Kidney epithelial cell (primary cell): ENCODE data around the gene DYNLRB1. TPM values are rescaled to one million over a fixed set of nuclear protein-coding genes. Genes with fewer than 3 reads are reported as not detected.

Experiments
- DNase-seq: peaks from one replicate; pipeline ENCODE4 v3.0.0-alpha.2; 2010; ENCODE audit warnings: low read depth
- H3K27me3 ChIP-seq: 2 replicates; pipeline ENCODE4 v1.6.0; 2011; ENCODE audit warnings: low read length; ENCODE audit not compliant: control insufficient read depth, insufficient read depth
- H3K36me3 ChIP-seq: 2 replicates; pipeline ENCODE4 v1.5.1; 2011; ENCODE audit warnings: low read length; ENCODE audit not compliant: control insufficient read depth, insufficient read depth
- H3K4me3 ChIP-seq: 2 replicates; pipeline ENCODE4 v1.5.1; 2011; ENCODE audit warnings: low read depth, mild to moderate bottlenecking, control low read depth, low read length
- CTCF ChIP-seq: IDR thresholded peaks from 2 replicates; pipeline ENCODE4 v1.5.1; 2011; ENCODE audit warnings: mild to moderate bottlenecking, moderate library complexity, low read length, control low read depth, inconsistent platforms; ENCODE audit not compliant: insufficient read depth, poor library complexity, severe bottlenecking
- total RNA-seq: library from RNA; depleted of rRNA; stranded (reverse); fragments of >200 nt; gene quantifications from 2 replicates; pipeline ENCODE4 v1.2.3, GENCODE V29; 2015

Gene DYNLRB1
- total RNA-seq, 1 donor from 2014 or later, result 143 TPM

- no peak for TF ChIP-seq CTCF
- H3K4me3 ChIP-seq, result no peak overlapping the region
- DNase-seq, result no peak
Observed at GRCh38 chr20:34544109-34544796, 28.0 kb downstream of the DYNLRB1 start.

GRCh38 chr20:34546751-34547181 is 30.5 kb downstream of the DYNLRB1 start:
- H3K27me3 ChIP-seq, result no peaks in the 10 kb centered on the region

More at GRCh38 chr20:34544109-34544796, 28.0 kb downstream of the DYNLRB1 start:
- Histone ChIP-seq H3K36me3 (no peaks in the 10 kb centered on the region), H3K27me3 (no peaks in the 10 kb centered on the region)

GRCh38 chr20:34547844-34548613 is 31.8 kb downstream of the DYNLRB1 start:
- H3K27me3 ChIP-seq, result no peaks in the 10 kb centered on the region
- no peak for TF ChIP-seq CTCF
- no peak overlapping the region for H3K4me3 ChIP-seq
- no peaks in the 10 kb centered on the region for H3K36me3 ChIP-seq
- no peak for DNase-seq

More at GRCh38 chr20:34546751-34547181, 30.5 kb downstream of the DYNLRB1 start:
- DNase-seq, result no peak
- no peak overlapping the region for H3K4me3 ChIP-seq
- H3K36me3 ChIP-seq, result no peaks in the 10 kb centered on the region
- no peak for TF ChIP-seq CTCF

- DNase-seq, result peak; percentile 34
- H3K36me3 ChIP-seq, result no peaks in the 10 kb centered on the region
- no peaks in the 10 kb centered on the region for H3K27me3 ChIP-seq
- H3K4me3 ChIP-seq, result no peak overlapping the region
- TF ChIP-seq CTCF, result no peak
Observed at GRCh38 chr20:34549291-34549928, 33.2 kb downstream of the DYNLRB1 start.

- no peak for DNase-seq
Observed at GRCh38 chr20:34549929-34550305, 33.7 kb downstream of the DYNLRB1 start.

More at GRCh38 chr20:34549929-34550305, 33.7 kb downstream of the DYNLRB1 start:
- TF ChIP-seq CTCF, result no peak
- Histone ChIP-seq H3K36me3 (no peaks in the 10 kb centered on the region), H3K4me3 (no peak overlapping the region), H3K27me3 (no peaks in the 10 kb centered on the region)
